Keratinocyte (primary cell): Measurements from ENCODE around the gene DPYSL4. TPM values are rescaled to one million over a fixed set of nuclear protein-coding genes. Genes with fewer than 3 reads are reported as not detected.

Experiments used
- DNase-seq: peaks from one replicate; pipeline ENCODE4 v3.0.0-alpha.2; 2011; ENCODE audit warnings: low read depth, missing footprints, low spot score
- FAIRE-seq: peaks from 2 replicates; lab custom pipeline; 2011; peaks lifted over from hg19 to GRCh38; lab: Jason Lieb, UNC
- H2AFZ ChIP-seq: 2 replicates; pipeline ENCODE4 v1.6.0; 2012; ENCODE audit warnings: low read length, control low read depth, inconsistent platforms; ENCODE audit not compliant: control insufficient read depth
- H3K27ac ChIP-seq: 2 replicates; pipeline ENCODE4 v1.5.1; 2011; ENCODE audit warnings: low read length; ENCODE audit not compliant: control insufficient read depth, insufficient read depth
- H3K27me3 ChIP-seq: 3 replicates; pipeline ENCODE4 v1.6.0; 2011; ENCODE audit warnings: low read length; ENCODE audit not compliant: control insufficient read depth, insufficient read depth; ENCODE audit errors: extremely low read depth
- H3K36me3 ChIP-seq, 2 experiments: 2 replicates in 1 of 2; 3 replicates in 1 of 2; pipeline ENCODE4 v1.5.1; 2011; ENCODE audit warnings: low read length in 2 of 2, mild to moderate bottlenecking in 1 of 2; ENCODE audit not compliant: control insufficient read depth in 2 of 2, insufficient read depth in 2 of 2; ENCODE audit errors: extremely low read depth in 1 of 2
- H3K4me1 ChIP-seq: 3 replicates; pipeline ENCODE4 v1.5.1; 2011; ENCODE audit warnings: low read length; ENCODE audit not compliant: control insufficient read depth, insufficient read depth; ENCODE audit errors: extremely low read depth
- H3K4me2 ChIP-seq: 3 replicates; pipeline ENCODE4 v1.6.0; 2011; ENCODE audit warnings: low read depth, low read length; ENCODE audit not compliant: control insufficient read depth, insufficient read depth; ENCODE audit errors: extremely low read depth
- H3K4me3 ChIP-seq, 3 experiments: fragments of 200-600 bp in 1 of 3; sonication (generic) in 1 of 3; 2 replicates in 2 of 3; 3 replicates in 1 of 3; pipeline ENCODE4 v1.5.1; 2011 to 2016; ENCODE audit warnings: low read length in 3 of 3, mild to moderate bottlenecking in 3 of 3, control low read depth in 2 of 3, inconsistent platforms in 1 of 3, low read depth in 1 of 3, mixed read lengths in 1 of 3, mixed run types in 1 of 3, moderate library complexity in 1 of 3; ENCODE audit not compliant: control insufficient read depth in 2 of 3, insufficient read depth in 2 of 3; ENCODE audit errors: extremely low read depth in 1 of 3
- H3K79me2 ChIP-seq: 2 replicates; pipeline ENCODE4 v1.6.0; 2012; ENCODE audit warnings: low read length; ENCODE audit not compliant: control insufficient read depth, insufficient read depth
- H3K9ac ChIP-seq: 3 replicates; pipeline ENCODE4 v1.6.0; 2011; ENCODE audit warnings: low read length; ENCODE audit not compliant: control insufficient read depth, insufficient read depth; ENCODE audit errors: extremely low read depth
- H3K9me1 ChIP-seq: 3 replicates; pipeline ENCODE4 v1.6.0; 2011; ENCODE audit warnings: low read length; ENCODE audit not compliant: control insufficient read depth, insufficient read depth; ENCODE audit errors: extremely low read depth
- H3K9me3 ChIP-seq: 2 replicates; pipeline ENCODE4 v1.5.1; 2012; ENCODE audit warnings: low read depth, low read length; ENCODE audit not compliant: control insufficient read depth
- H4K20me1 ChIP-seq: 3 replicates; pipeline ENCODE4 v1.6.0; 2011; ENCODE audit warnings: low read length; ENCODE audit not compliant: control insufficient read depth, insufficient read depth; ENCODE audit errors: extremely low read depth
- EZH2 ChIP-seq: IDR thresholded peaks from one replicate; pipeline ENCODE4 v1.6.1; 2012; ENCODE audit warnings: inconsistent platforms, mild to moderate bottlenecking, low read length, moderate library complexity
- dilution Hi-C: fragments of 300-500 bp; cut with MboI; formaldehyde crosslinking; loops from one replicate; pipeline ENCODE4 v1.7.0; 2020; ENCODE audit warnings: low sequenced_read_pairs; ENCODE audit not compliant: extremely low pct_ligation_motif_present
- polyA plus RNA-seq, 5 experiments: library from polyadenylated mRNA; depleted of rRNA in 3 of 5; stranded (reverse) in 3 of 5; stranded (forward) in 1 of 5; unstranded in 1 of 5; fragments of >200 nt; gene quantifications; 1 replicate in 1 of 5; 2 replicates in 3 of 5; 3 replicates in 1 of 5; pipeline versions ENCODE4 v1.2.1 to v1.2.3, GENCODE V29; 2011 to 2012; ENCODE audit warnings: missing spikeins in 2 of 5, low read depth in 1 of 5, low replicate concordance in 1 of 5
- TF ChIP-seq, protein P1 (sequence below), 3 experiments: IDR thresholded peaks in 1 of 3; conservative IDR thresholded peaks in 1 of 3; optimal IDR thresholded peaks in 1 of 3; 2 replicates in 2 of 3; 3 replicates in 1 of 3; pipeline versions ENCODE3 to v1.5.1; 2011; ENCODE audit warnings: low read length in 3 of 3, mild to moderate bottlenecking in 3 of 3, moderate library complexity in 2 of 3, control low read depth in 1 of 3, inconsistent platforms in 1 of 3; ENCODE audit not compliant: insufficient read depth in 2 of 3; ENCODE audit errors: extremely low read depth in 1 of 3

DPYSL4 gene
- polyA plus RNA-seq, 1 donor (not counting 4 experiments of a cell fraction or from before 2014, with no cell fraction given) = 7.4 TPM

DNA sequence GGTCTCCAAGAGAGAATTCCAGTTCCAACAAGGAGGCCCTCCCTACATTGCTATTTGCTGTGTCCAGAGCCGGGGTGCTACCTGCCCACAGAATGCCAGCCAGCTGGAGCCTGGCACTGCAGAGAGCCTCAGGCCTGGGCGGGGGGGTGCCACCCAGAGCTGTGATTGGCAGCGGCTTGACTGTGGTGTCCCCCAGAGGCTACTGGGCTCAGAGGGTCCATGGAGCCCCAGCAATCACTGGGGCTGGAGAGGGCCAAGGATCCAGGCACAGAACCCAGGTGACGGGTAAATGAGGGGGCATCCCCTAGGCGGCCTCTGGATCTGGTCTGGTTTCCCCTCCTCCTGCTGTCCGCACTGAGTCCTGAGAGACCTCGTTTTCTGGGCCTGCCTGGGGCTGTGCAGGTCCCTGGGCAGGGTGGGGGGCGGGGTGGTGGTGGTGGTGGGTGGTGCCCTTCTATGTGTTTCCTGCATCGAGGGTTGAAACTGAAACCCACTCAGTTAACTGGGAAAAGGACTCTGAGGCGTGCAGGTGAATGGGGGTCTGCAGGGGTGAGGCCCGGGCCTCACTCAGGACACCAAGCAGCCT is 12.6 kb downstream of the DPYSL4 start:
- no peak overlapping the region for H3K4me2 ChIP-seq
- H2AFZ ChIP-seq = no peak overlapping the region
- H3K79me2 ChIP-seq = no peaks in the 10 kb centered on the region
- no peaks in the 10 kb centered on the region for H3K9me3 ChIP-seq
- no peaks in the 10 kb centered on the region for H3K27me3 ChIP-seq
- H3K4me3 ChIP-seq = no peak overlapping the region
- no peak for DNase-seq
- FAIRE-seq = no peak
- dilution Hi-C loops = no loop called here
- no peaks in the 10 kb centered on the region for H3K9me1 ChIP-seq
- no peaks in the 10 kb centered on the region for H3K4me1 ChIP-seq
- no peak overlapping the region for H3K9ac ChIP-seq
- H3K36me3 ChIP-seq = no peaks in the 10 kb centered on the region
- H3K27ac ChIP-seq = no peak overlapping the region
- no peak for TF ChIP-seq EZH2
- TF ChIP-seq, protein P1, sequence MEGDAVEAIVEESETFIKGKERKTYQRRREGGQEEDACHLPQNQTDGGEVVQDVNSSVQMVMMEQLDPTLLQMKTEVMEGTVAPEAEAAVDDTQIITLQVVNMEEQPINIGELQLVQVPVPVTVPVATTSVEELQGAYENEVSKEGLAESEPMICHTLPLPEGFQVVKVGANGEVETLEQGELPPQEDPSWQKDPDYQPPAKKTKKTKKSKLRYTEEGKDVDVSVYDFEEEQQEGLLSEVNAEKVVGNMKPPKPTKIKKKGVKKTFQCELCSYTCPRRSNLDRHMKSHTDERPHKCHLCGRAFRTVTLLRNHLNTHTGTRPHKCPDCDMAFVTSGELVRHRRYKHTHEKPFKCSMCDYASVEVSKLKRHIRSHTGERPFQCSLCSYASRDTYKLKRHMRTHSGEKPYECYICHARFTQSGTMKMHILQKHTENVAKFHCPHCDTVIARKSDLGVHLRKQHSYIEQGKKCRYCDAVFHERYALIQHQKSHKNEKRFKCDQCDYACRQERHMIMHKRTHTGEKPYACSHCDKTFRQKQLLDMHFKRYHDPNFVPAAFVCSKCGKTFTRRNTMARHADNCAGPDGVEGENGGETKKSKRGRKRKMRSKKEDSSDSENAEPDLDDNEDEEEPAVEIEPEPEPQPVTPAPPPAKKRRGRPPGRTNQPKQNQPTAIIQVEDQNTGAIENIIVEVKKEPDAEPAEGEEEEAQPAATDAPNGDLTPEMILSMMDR (optimal IDR thresholded peaks at IDR 0.05 in 1 of 3, IDR thresholded peaks at IDR 0.05 in 1 of 3, conservative IDR thresholded peaks at IDR 0.05 in 1 of 3; ENCODE audit: extremely low read depth in 1 of 3, insufficient read depth in 2 of 3, low read length in 3 of 3) = no peak
- H4K20me1 ChIP-seq = no peaks in the 10 kb centered on the region

DNA sequence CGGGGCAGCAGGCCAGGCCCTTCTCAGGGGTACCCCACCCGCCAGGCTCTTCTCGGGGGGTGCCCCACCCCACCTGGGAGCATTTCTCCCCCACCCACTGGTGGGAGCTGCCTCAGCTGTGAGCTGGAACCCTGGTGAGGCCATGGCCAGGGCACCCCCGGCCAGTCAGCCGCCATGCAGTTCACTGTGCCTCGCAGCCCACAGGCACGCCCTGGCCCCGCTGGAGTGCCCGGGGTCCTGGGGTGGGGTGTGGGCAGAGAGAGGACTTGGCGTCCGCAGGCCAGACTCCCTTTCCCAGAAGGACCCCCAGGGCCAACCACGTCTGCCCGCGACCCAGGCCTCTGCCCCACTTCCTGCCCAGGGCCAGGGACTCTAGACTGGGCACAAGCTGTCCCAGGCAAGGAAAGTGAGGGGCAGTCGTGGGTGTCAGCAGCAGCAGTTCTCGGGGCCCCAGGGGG is 13.1 kb downstream of the DPYSL4 start:
- Histone ChIP-seq H3K9me1 (no peaks in the 10 kb centered on the region), H3K36me3 (no peaks in the 10 kb centered on the region), H3K27ac (no peak overlapping the region), H3K27me3 (no peaks in the 10 kb centered on the region), H3K9ac (no peak overlapping the region), H3K4me2 (no peak overlapping the region), H2AFZ (no peak overlapping the region), H3K4me1 (no peaks in the 10 kb centered on the region), H3K9me3 (no peaks in the 10 kb centered on the region), H3K79me2 (no peaks in the 10 kb centered on the region), H3K4me3 (no peak overlapping the region), H4K20me1 (no peaks in the 10 kb centered on the region)
- dilution Hi-C loops = no loop called here
- TF ChIP-seq EZH2 = no peak
- TF ChIP-seq, protein P1 (optimal IDR thresholded peaks at IDR 0.05 in 1 of 3, IDR thresholded peaks at IDR 0.05 in 1 of 3, conservative IDR thresholded peaks at IDR 0.05 in 1 of 3; ENCODE audit: extremely low read depth in 1 of 3, insufficient read depth in 2 of 3, low read length in 3 of 3) = no peak
- FAIRE-seq (no peak), DNase-seq (no peak)
